PC-9 (cell line): Measurements from ENCODE around the gene HBA2. TPM values are rescaled to one million over a fixed set of nuclear protein-coding genes. Genes with fewer than 3 reads are reported as not detected.

ENCODE experiments used
- BruUV-seq: library from RNA; stranded (reverse); fragments of 400-500 nt; replicated peaks from 2 replicates; lab custom pipeline; 2021; lab: Mats Ljungman, UMichigan
- CTCF ChIA-PET: fragments of 300-600 bp; sonication (Branson Sonifier 250); formaldehyde crosslinking; loops from one replicate; lab custom pipeline; 2022; ENCODE audit warnings: antibody characterized with exemption; lab: Charles Lee
- POLR2A ChIA-PET: fragments of 300-600 bp; sonication (Branson Sonifier 250); formaldehyde crosslinking; loops from one replicate; lab custom pipeline; 2022; ENCODE audit warnings: antibody characterized with exemption; ENCODE audit not compliant: unreplicated experiment; lab: Charles Lee
- DNase-seq, 2 experiments: peaks; one replicate each; pipeline versions ENCODE4 v3.0.0 to v3.0.0-alpha.2; 2015 to 2022; ENCODE audit warnings: mixed read lengths in 1 of 2
- H2AFZ ChIP-seq: fragments of 200-600 bp; sonication (generic); 2 replicates; pipeline ENCODE4 v1.8.1; 2017; ENCODE audit warnings: antibody characterized with exemption
- H3F3A ChIP-seq: fragments of 200-600 bp; sonication (generic); 2 replicates; pipeline ENCODE4 v1.8.1; 2017; ENCODE audit warnings: antibody characterized with exemption, mild to moderate bottlenecking, low read depth; ENCODE audit not compliant: insufficient read depth
- H3K27ac ChIP-seq: fragments of 200-600 bp; sonication (generic); 2 replicates; pipeline ENCODE4 v1.6.1; 2016; ENCODE audit warnings: mixed run types
- H3K27me3 ChIP-seq: fragments of 200-600 bp; sonication (generic); 2 replicates; pipeline ENCODE4 v1.6.1; 2016; ENCODE audit warnings: low read depth, mixed run types; ENCODE audit not compliant: insufficient read depth
- H3K36me3 ChIP-seq: fragments of 200-600 bp; sonication (generic); 2 replicates; pipeline ENCODE4 v1.6.1; 2016; ENCODE audit warnings: low read depth, mixed run types
- H3K4me1 ChIP-seq: fragments of 200-600 bp; sonication (generic); replicated peaks from 2 replicates; pipeline ENCODE4 v1.6.1; 2016; ENCODE audit warnings: mixed run types; ENCODE audit not compliant: insufficient read depth
- H3K4me2 ChIP-seq: fragments of 200-600 bp; sonication (generic); 2 replicates; pipeline ENCODE4 v1.6.1; 2017; ENCODE audit warnings: mixed run types
- H3K4me3 ChIP-seq: fragments of 200-600 bp; sonication (generic); 2 replicates; pipeline ENCODE4 v1.6.1; 2016; ENCODE audit warnings: mixed run types
- H3K79me2 ChIP-seq: fragments of 200-600 bp; sonication (generic); 2 replicates; pipeline ENCODE4 v1.6.1; 2017; ENCODE audit warnings: low read depth, mixed run types
- H3K9me2 ChIP-seq: fragments of 200-600 bp; sonication (generic); 2 replicates; pipeline ENCODE4 v1.8.1; 2017; ENCODE audit warnings: mild to moderate bottlenecking; ENCODE audit not compliant: insufficient read depth
- H3K9me3 ChIP-seq: fragments of 200-600 bp; sonication (generic); 2 replicates; pipeline ENCODE4 v1.8.1; 2016; ENCODE audit warnings: low read depth; ENCODE audit not compliant: insufficient read depth
- H4K20me1 ChIP-seq: fragments of 200-600 bp; sonication (generic); 2 replicates; pipeline ENCODE4 v1.8.1; 2017; ENCODE audit not compliant: insufficient read depth
- CTCF ChIP-seq: fragments of 200-600 bp; sonication (generic); conservative IDR thresholded peaks from 2 replicates; pipeline ENCODE4 v1.6.1; 2017; ENCODE audit warnings: mixed run types, antibody characterized with exemption, mild to moderate bottlenecking, moderate library complexity
- EZH2 ChIP-seq: fragments of 200-600 bp; sonication (generic); IDR thresholded peaks from 2 replicates; pipeline ENCODE4 v1.8.0; 2017; ENCODE audit warnings: antibody characterized with exemption, low read depth
- intact Hi-C: fragments of 100-400 bp; cut with micrococcal nuclease; formaldehyde crosslinking; loops from one replicate; pipeline ENCODE4 v1.10.0; 2022; ENCODE audit not compliant: unreplicated experiment
- total RNA-seq: library from RNA; stranded (reverse); gene quantifications from 2 replicates; pipeline ENCODE4 v1.2.3, GENCODE V29; 2021

Gene HBA2
- total RNA-seq, 1 experiment from 2014 or later, result not detected

- POLR2A ChIA-PET, result no interaction called here
- peaks cover 18% of the 10 kb centered on the region for H3K27me3 ChIP-seq
- intact Hi-C loops, result no loop called here
- no peaks in the 10 kb centered on the region for H3K4me1 ChIP-seq
- no peak overlapping the region for H3K27ac ChIP-seq
- no peak overlapping the region for H3K4me2 ChIP-seq
- no peaks in the 10 kb centered on the region for H3K9me2 ChIP-seq
- no peaks in the 10 kb centered on the region for H3K9me3 ChIP-seq
- H3K79me2 ChIP-seq, result no peaks in the 10 kb centered on the region
- H3K4me3 ChIP-seq, result no peak overlapping the region
- peaks cover 9% of the 10 kb centered on the region; the same call in 1 of the 2 replicates for H4K20me1 ChIP-seq
- BruUV-seq, result no TSS peak
- no peak overlapping the region for H2AFZ ChIP-seq
- H3K36me3 ChIP-seq, result no peaks in the 10 kb centered on the region
- H3F3A ChIP-seq, result peaks cover 16% of the 10 kb centered on the region; the same call in 1 of the 2 replicates
- DNase-seq, result no peak
- TF ChIP-seq CTCF (no peak), EZH2 (no peak)
- CTCF ChIA-PET, result no interaction called here
Observed at GRCh38 chr16:177394-177822, 4.7 kb downstream of the HBA2 start.

GRCh38 chr16:177981-178667 is 5.4 kb downstream of the HBA2 start:
- Histone ChIP-seq H3K27ac (no peak overlapping the region), H3K4me2 (no peak overlapping the region), H3K4me1 (no peaks in the 10 kb centered on the region), H3K79me2 (no peaks in the 10 kb centered on the region), H4K20me1 (peaks cover 9% of the 10 kb centered on the region; the same call in 1 of the 2 replicates), H3K36me3 (no peaks in the 10 kb centered on the region), H3K9me3 (no peaks in the 10 kb centered on the region), H3K4me3 (no peak overlapping the region), H2AFZ (no peak overlapping the region), H3K27me3 (peaks cover 18% of the 10 kb centered on the region), H3K9me2 (no peaks in the 10 kb centered on the region), H3F3A (peaks cover 16% of the 10 kb centered on the region; the same call in 1 of the 2 replicates)
- ChIA-PET POLR2A (no interaction called here), CTCF (no interaction called here)
- no peak for DNase-seq
- intact Hi-C loops, result no loop called here
- TF ChIP-seq EZH2 (no peak), CTCF (no peak)
- no TSS peak for BruUV-seq

- no peaks in the 10 kb centered on the region for H3K36me3 ChIP-seq
- no peak for DNase-seq
- no peaks in the 10 kb centered on the region for H3K9me2 ChIP-seq
- BruUV-seq, result no TSS peak
- no peak for TF ChIP-seq CTCF
- TF ChIP-seq EZH2, result no peak
- no peaks in the 10 kb centered on the region for H3K9me3 ChIP-seq
- ChIA-PET CTCF (no interaction called here), POLR2A (no interaction called here)
- no peak overlapping the region for H3K4me2 ChIP-seq
- no peak overlapping the region for H2AFZ ChIP-seq
- H4K20me1 ChIP-seq, result peaks cover 9% of the 10 kb centered on the region; the same call in 1 of the 2 replicates
- no peaks in the 10 kb centered on the region for H3K79me2 ChIP-seq
- H3K4me3 ChIP-seq, result no peak overlapping the region
- H3F3A ChIP-seq, result peaks cover 16% of the 10 kb centered on the region; the same call in 1 of the 2 replicates
- peaks cover 18% of the 10 kb centered on the region for H3K27me3 ChIP-seq
- intact Hi-C loops, result no loop called here
- no peaks in the 10 kb centered on the region for H3K4me1 ChIP-seq
- H3K27ac ChIP-seq, result no peak overlapping the region
Observed at GRCh38 chr16:178668-179015, 6.0 kb downstream of the HBA2 start.
